ENCODE measurements around the gene NPTN.
"Not testable (repeated sequence)": the region's sequence is repeated elsewhere in the genome, so short reads cannot be mapped to it uniquely, and the experiment has no call there.

NPTN gene

DNA sequence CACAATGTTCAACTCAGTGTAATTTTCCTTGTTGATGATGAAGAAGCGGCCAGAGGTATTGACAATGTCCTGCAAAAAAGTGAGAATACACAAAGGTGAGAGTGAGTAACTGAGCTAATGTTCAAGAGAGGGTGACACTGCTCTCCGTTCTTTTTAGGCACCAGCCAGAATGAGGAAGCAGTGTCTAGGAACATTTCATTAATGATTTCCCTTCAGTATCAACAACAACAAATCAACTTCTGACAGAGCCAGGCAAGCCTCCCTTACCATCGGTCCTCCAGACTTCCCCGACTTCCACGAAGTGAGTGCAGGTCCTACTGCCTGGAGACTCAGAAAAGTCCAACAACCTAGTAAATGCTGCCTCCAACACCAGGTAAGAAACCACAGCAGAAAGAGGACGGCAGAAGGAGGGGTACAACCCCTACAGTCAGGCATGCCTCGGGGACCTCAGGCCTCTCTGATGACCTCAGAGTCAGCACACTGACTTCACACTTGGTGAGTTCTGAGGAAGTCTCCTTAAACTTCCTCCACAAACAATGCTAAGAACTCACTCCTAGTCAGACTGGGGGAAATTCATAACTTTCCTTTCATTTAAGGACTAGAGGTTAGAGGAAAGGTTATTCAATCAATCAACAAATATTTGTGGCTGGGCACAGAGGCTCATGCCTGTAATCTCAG lies 62.7 kb downstream of the NPTN start:
- no peak for DNase-seq (ENCODE audit: low spot score)

GRCh38 chr15:73569361-73569760 lies 63.8 kb downstream of the NPTN start:
- DNase-seq (ENCODE audit: low spot score) = no peak

DNA sequence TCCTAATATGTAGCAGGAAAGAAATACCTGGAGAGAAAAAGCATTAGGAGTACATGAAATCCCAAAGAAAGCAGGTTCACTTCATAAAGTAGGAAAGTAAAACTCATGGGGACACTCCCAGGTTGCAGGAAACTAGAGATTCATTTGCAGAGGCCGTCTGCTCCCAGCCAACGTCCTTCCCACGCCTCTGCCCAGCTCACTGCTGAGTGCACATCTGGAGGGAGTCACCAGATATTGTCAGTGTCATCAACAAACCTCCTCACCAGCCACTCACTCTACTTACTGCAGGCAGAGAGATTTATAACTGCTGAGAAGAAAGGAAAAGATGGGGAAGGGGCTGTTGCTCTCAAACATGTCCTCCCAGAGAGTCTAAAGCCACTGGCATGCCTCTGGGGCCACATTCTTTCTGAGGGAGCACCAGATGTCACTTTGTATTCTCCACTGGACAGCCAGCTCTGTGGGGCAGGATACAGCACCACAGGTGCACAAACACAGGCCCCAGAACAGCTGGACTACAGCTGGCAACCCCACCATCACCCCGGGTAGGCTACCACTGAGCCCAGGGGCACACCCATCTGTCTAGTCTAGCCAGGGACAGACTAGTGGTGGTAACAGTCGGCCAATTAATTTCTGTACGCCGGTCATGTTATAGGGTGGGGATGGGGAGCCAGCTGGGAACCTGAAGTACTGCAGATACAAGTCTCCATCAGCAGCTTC lies 64.5 kb downstream of the NPTN start:
- DNase-seq (ENCODE audit: low spot score) = no peak

DNA sequence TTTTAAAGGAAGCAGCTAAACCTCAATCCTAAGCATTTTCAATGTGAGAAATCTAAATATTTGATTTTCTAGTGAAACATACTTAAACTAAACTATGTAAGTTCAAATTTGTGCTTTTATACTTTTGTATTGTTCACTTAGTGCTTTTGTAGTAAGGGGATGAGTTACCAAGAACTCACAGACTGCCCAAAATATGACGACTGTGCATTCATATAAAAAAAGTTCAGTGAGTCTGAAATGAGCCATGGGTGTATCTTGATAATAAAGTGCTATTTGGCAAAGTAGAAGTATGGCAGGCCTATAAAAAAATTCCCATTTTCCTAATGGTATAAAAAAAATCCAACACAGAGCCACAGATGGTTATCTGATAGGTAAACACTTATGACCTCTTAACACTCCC lies 66.2 kb downstream of the NPTN start:
- no peak for DNase-seq (ENCODE audit: low spot score)

DNA sequence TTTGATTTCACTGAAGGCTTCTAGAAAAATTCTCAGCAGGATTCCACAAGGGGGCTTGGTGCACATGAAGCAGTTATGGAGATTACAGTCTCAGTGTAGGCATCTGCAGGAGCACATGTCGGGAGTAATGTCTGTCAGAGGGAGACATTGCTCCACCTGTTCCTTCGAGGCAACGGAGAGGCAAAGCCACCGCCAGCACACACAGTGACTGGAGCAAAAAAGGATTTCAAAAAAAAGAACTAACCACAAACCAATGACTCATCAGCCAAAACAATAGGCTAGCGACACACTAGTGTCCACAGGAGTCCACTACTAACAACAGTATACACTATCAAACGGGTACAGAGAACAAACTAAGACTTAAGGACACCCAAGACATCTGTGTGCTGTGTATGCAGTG lies 68.9 kb downstream of the NPTN start:
- no peak for DNase-seq (ENCODE audit: low spot score)

DNA sequence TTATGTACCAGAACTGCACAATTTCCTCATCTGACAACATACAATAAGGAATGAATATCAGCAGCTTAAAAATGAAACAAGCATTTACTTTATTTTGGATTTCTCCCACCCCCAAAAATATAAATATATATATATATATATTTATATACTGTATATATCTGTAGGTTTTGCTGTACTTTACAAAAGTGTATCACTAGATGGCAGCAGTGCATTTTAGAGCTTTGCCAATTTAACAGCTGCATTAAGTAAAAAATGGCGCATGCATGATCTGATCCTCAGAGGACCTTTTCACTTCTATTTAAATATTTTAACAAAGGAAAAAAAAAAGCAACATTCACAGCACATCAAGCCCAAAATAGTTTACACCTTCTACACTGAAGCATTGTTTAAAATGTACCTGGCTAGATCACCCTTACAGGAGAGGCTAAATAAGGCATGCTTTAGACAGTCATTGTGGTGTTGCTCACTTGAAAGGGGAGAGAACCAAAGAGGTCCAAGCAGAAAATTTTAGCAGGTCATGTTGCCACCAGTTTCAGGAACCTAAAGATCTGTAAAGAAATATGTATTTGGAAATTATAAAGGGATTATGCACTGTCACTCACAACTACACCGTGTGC lies 72.6 kb downstream of the NPTN start:
- peak; percentile 29 for DNase-seq (ENCODE audit: low spot score)

- DNase-seq (ENCODE audit: low spot score) = no peak
Measured at GRCh38 chr15:73558529-73558928, 74.7 kb downstream of the NPTN start.

GRCh38 chr15:73555080-73555479 lies 78.1 kb downstream of the NPTN start:
- no peak for DNase-seq (ENCODE audit: low spot score)

DNA sequence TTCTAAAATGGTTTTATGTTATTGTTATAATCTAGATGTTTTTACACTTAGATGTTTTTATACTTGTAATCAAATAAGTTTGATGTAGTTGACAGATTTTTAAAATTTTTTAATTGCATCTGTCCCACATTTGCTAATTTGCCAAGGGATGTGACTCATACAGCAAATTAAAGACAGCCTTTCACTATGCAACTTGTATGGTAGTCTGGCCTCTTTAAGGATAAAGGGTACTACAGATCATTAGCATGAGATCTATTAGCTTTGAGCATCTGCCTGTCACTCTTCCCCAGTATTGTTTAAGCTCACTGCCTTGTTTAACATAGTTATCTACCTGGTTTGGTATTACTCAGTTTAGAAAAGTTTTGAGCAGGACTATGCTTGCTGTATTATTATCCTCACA lies 83.0 kb downstream of the NPTN start:
- DNase-seq (ENCODE audit: low spot score) = no peak

- not testable (repeated sequence) for DNase-seq (ENCODE audit: low spot score)
Measured at GRCh38 chr15:73548925-73549324, 84.3 kb downstream of the NPTN start.

DNA sequence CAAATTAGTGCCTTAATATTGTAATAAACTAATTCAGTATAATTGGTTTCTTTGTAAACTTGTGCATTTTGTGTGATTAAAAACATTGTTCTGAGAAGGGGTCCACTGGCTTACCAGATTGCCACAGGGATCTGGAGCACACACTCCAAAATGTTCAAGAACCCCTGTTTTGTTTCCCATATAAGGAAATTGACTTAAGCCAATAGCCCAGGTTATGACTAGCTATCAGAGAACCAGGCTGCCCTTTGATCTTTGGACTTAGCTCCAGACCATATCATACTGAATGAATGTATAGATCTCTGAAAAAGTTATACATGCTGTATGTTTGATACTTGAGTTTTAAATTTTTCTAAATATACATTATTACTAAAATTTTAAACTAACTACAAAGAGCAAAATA lies 91.7 kb downstream of the NPTN start:
- DNase-seq (ENCODE audit: low spot score) = no peak

- no peak for DNase-seq (ENCODE audit: low spot score)
Measured at GRCh38 chr15:73540161-73540560, 93.0 kb downstream of the NPTN start.

DNA sequence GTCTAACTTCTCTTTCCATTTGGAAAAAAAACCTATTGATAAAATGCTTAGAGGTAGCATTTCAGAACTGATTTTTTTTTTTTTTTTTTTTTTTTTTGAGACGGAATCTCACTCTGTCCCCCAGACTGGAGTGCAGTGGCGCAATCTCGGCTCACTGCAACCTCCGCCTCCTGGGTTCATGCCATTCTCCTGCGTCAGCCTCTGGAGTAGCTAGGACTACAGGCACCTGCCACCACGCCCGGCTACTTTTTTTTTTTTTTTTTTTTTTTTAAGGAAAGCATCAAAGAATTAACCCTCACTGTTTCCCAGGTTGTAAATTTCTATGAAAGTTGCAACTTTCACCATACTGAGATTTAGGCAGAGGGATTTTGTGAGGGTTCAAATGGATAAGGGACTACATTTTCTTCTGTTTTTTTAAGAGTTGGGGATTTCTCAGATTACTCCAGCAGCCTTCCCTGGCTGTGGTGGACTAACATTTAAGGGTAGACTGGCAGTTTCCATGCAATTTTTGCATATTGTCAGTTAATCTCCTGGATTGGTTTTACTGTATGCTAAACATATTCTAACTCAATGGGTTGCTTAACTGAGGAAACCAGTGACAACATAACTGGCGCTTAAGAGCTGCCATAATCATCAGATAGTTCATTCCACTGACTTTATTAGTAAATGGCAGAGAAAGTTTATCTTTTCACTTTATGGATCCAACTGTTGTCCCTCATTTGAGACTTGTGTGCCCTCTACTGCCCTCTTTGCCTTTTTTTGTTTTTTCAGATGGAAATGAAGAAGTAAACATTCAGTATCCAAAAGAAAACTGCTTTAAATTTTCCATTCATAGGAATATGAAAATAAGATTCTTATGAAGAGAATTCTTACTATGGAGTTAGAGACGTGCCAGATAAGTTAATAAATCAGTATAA lies 93.7 kb downstream of the NPTN start:
- DNase-seq (ENCODE audit: low spot score) = no peak

- no peak for DNase-seq (ENCODE audit: low spot score)
Measured at GRCh38 chr15:73538563-73539211, 94.5 kb downstream of the NPTN start.

DNA sequence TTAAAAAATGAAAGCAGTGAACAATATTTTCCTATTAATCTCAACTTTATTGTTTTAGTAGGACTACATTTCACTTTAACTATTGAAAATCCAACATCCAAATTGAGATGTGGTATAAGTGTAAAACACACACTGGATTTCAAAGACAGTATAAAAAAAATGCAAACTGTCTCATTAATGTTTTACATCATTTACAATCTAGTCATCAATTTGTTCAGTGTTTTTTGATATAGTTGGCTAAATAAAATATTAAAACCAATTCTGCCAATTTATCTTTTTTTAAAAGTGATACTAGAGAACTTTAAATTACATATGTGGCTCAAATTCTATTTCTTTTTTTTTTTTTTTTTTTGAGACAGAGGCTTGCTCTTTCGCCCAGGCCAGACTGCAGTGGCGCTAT lies 95.1 kb downstream of the NPTN start:
- DNase-seq (ENCODE audit: low spot score) = no peak

DNA sequence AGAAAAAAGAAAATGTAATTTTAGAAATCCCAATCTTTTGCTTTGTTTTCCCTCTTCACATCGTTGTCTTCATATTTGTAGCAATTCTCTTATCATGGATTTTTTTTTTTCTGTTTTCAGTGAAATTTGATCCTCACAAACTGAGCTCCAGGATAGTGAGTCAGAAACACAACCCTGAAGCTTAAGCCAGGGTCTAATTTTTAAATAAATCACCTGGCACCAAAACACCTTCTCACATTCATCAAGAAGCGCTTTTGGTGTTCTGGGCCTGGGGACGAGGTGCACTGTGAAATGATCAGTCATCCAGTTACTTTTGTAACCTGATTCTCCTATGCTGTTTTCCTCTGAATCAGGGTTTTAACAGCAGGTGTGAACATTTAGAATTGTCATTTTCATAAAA lies 102.5 kb downstream of the NPTN start:
- DNase-seq (ENCODE audit: low spot score) = no peak

DNA sequence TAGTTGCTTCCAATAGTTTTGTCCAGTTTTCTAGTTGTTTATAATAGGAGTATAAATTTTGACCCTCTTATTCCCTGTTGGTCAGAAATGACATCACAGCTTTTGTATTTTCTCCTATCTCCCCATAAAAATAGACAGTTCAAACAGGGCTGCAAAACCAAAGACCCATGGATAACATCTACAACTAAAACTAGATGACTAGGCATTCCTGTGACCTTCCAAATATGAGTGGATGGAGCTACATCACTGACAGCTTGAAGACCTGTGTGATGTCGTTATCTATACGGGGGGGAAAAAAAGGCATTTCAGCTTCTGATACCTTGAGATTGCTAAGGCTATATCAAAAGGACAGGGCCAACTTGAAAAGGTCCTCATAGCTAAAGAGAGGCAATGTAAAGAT lies 105.6 kb downstream of the NPTN start:
- DNase-seq (ENCODE audit: low spot score) = no peak

DNA sequence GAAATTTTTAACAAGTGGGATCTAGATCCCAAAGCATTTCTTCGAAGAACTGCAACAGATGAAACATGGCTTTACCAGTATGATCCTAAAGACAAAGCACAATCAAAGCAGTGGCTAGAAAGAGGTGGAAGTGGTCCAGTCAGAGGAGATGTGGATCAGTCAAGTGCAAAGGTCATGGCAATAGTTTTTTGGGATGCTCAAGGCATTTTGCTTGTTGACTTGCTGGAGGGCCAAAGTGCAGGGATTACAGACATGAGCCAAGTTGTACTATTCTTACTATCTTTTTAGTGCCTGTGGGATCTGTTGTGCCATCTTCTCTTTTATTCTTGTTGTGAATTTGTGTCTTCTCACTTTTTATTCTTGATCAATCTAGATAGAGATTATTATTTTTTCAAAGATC lies 108.3 kb downstream of the NPTN start:
- no peak for DNase-seq (ENCODE audit: low spot score)

DNA sequence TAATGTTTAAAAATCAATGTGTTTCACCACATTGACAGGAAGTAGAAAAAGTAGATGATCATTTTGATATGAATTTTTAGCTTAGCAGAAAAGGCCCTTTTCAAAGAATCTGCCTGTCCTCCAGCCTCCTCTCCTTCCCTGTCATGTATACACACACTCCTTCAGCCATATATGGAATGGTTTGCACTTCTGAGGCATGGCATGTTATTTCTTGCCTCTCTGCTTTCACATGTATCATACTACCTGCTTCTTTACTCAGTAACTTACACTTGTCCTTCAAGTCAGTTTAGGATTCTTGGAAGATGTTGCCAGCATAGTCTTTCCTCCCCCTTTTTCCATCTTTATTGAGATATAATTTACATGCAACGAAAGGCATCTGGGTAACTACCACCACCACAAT lies 111.2 kb downstream of the NPTN start:
- no peak for DNase-seq (ENCODE audit: low spot score)

DNA sequence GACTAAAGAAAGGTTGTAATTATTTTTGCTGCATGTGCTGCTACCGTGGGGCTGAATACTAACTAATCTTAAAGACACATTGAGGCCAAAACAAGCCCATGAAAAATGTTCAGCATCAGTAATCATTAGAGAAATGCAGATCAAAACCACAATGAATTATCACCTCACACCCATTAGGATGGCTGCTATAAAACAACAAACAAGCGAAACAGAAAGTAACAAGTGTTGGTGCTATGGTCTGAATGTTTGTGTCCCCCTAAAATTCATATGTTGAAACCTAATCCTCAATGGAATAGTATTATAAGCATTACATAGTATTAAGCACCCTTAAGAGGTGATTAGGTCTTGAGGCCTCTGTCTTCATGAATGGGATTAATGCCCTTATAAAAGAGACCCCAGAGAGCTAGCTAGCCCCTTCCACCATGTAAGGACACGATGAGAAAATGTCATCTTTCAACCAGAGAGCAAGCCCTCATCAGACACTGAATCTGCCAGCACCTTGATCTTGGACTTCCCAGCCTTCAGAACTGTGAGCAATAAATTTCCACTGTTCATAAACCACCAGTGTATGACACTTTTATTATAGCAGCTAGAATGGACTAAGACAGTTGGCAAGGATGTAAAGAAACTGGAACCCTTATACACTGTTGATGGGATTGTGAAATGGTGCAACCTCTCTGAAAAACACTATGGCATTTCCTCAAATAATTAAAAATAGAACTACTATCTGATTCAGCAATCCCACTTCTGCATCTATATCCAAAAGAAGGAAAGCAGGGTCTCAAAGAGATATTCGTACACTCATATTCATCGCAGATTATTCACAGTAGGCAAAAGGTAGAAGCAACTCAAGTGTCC lies 114.1 kb downstream of the NPTN start:
- no peak for DNase-seq (ENCODE audit: low spot score)
